CD14-positive monocyte (primary cell): ENCODE data around the gene SCAMP4. TPM values are rescaled to one million over a fixed set of nuclear protein-coding genes. Genes with fewer than 3 reads are reported as not detected.
"Not testable (repeated sequence)": the region's sequence is repeated elsewhere in the genome, so short reads cannot be mapped to it uniquely, and the experiment has no call there.

Experiments
- DNase-seq, 3 donors: peaks; one replicate each; pipeline ENCODE4 v3.0.0-alpha.2; 2011 to 2022
- H2AFZ ChIP-seq: 2 replicates; pipeline ENCODE4 v1.6.0; 2012; ENCODE audit warnings: mild to moderate bottlenecking, low read depth, low read length, inconsistent platforms; ENCODE audit not compliant: insufficient read depth, poor library complexity, severe bottlenecking
- H3K27ac ChIP-seq, 2 donors: 1 replicate in 1 of 2; 2 replicates in 1 of 2; pipeline ENCODE4 v1.5.1; 2012 to 2013; ENCODE audit warnings: low read length in 2 of 2, control low read depth in 1 of 2, inconsistent platforms in 1 of 2, low read depth in 1 of 2, mild to moderate bottlenecking in 1 of 2
- H3K27me3 ChIP-seq, 2 donors: one replicate each; pipeline versions ENCODE4 v1.6.0 to v1.6.1; 2011 to 2013; ENCODE audit warnings: low read length in 2 of 2; ENCODE audit not compliant: control insufficient read depth in 2 of 2, insufficient read depth in 2 of 2
- H3K36me3 ChIP-seq, 2 donors: replicated peaks in 1 of 2; 1 replicate in 1 of 2; 2 replicates in 1 of 2; pipeline versions ENCODE4 v1.5.1 to v1.6.1; 2012 to 2013; ENCODE audit warnings: low read length in 2 of 2, control low read depth in 1 of 2, inconsistent platforms in 1 of 2, mild to moderate bottlenecking in 1 of 2; ENCODE audit not compliant: insufficient read depth in 2 of 2, control insufficient read depth in 1 of 2
- H3K4me1 ChIP-seq, 2 donors: 1 replicate in 1 of 2; 2 replicates in 1 of 2; pipeline versions ENCODE4 v1.5.1 to v1.6.1; 2012 to 2013; ENCODE audit warnings: low read length in 2 of 2, control low read depth in 1 of 2, inconsistent platforms in 1 of 2, mild to moderate bottlenecking in 1 of 2, moderate library complexity in 1 of 2; ENCODE audit not compliant: insufficient read depth in 2 of 2, control insufficient read depth in 1 of 2
- H3K4me2 ChIP-seq: replicated peaks from 2 replicates; pipeline ENCODE3; 2012; ENCODE audit warnings: low read length, moderate library complexity, mild to moderate bottlenecking; ENCODE audit not compliant: poor library complexity, severe bottlenecking; ENCODE audit errors: extremely low read depth
- H3K4me3 ChIP-seq, 3 experiments: fragments of 200-600 bp in 1 of 3; sonication (generic) in 1 of 3; replicated peaks in 1 of 3; 1 replicate in 2 of 3; 2 replicates in 1 of 3; pipeline ENCODE4 v1.5.1; 2011 to 2013; ENCODE audit warnings: low read length in 3 of 3, mild to moderate bottlenecking in 3 of 3, control low read depth in 2 of 3, low read depth in 2 of 3, inconsistent platforms in 1 of 3, moderate library complexity in 1 of 3
- H3K79me2 ChIP-seq: 2 replicates; pipeline ENCODE4 v1.6.0; 2012; ENCODE audit warnings: mild to moderate bottlenecking, control low read depth, inconsistent platforms, low read length, moderate library complexity; ENCODE audit not compliant: insufficient read depth
- H3K9ac ChIP-seq: 2 replicates; pipeline ENCODE4 v1.6.0; 2017; ENCODE audit warnings: low read length, mild to moderate bottlenecking; ENCODE audit not compliant: insufficient read depth, poor library complexity, severe bottlenecking
- H3K9me3 ChIP-seq, 2 donors: replicated peaks in 1 of 2; 1 replicate in 1 of 2; 2 replicates in 1 of 2; pipeline versions ENCODE4 v1.5.1 to v1.6.1; 2012 to 2013; ENCODE audit warnings: low read length in 2 of 2, control low read depth in 1 of 2; ENCODE audit not compliant: control insufficient read depth in 1 of 2, insufficient read depth in 1 of 2
- H4K20me1 ChIP-seq: 2 replicates; pipeline ENCODE4 v1.6.0; 2012; ENCODE audit warnings: mild to moderate bottlenecking, low read length, control low read depth, moderate library complexity; ENCODE audit not compliant: insufficient read depth
- H3K27ac Mint-ChIP-seq, 7 donors: one replicate each; pipeline ENCODE4 v1.8.0; 2020; ENCODE audit warnings: mild to moderate bottlenecking in 7 of 7, mixed read lengths in 7 of 7, moderate library complexity in 6 of 7, inconsistent platforms in 2 of 7
- H3K27me3 Mint-ChIP-seq, 3 donors: one replicate each; pipeline ENCODE4 v1.8.0; 2021 to 2022; ENCODE audit warnings: low read depth in 3 of 3, mild to moderate bottlenecking in 3 of 3, mixed read lengths in 3 of 3, moderate library complexity in 3 of 3, inconsistent platforms in 1 of 3
- H3K36me3 Mint-ChIP-seq, 2 donors: one replicate each; pipeline ENCODE4 v1.8.0; 2020; ENCODE audit warnings: mixed read lengths in 2 of 2, inconsistent platforms in 1 of 2, mild to moderate bottlenecking in 1 of 2
- H3K4me1 Mint-ChIP-seq: one replicate; pipeline ENCODE4 v1.8.0; 2020; ENCODE audit warnings: mild to moderate bottlenecking, mixed read lengths
- H3K4me3 Mint-ChIP-seq, 2 donors: one replicate each; pipeline ENCODE4 v1.8.0; 2020; ENCODE audit warnings: mild to moderate bottlenecking in 2 of 2, mixed read lengths in 2 of 2, moderate library complexity in 1 of 2
- H3K9me3 Mint-ChIP-seq, 7 donors: one replicate each; pipeline ENCODE4 v1.8.0; 2020 to 2022; ENCODE audit warnings: mixed read lengths in 7 of 7, mild to moderate bottlenecking in 6 of 7, moderate library complexity in 6 of 7, inconsistent platforms in 2 of 7
- WGBS: methylation state at CpG from one replicate; pipeline ENCODE4 v1.1.5; 2013; ENCODE audit warnings: missing lambda C conversion rate; ENCODE audit not compliant: insufficient coverage; 5-methylcytosine and 5-hydroxymethylcytosine counted together
- intact Hi-C, 2 donors: fragments of 100-400 bp; cut with micrococcal nuclease; formaldehyde crosslinking; loops; one replicate each; pipeline versions ENCODE4 v1.15.0 to v1.15.1; 2023
- polyA plus RNA-seq, 3 donors: library from polyadenylated mRNA; depleted of rRNA in 1 of 3; unstranded in 2 of 3; stranded (reverse) in 1 of 3; fragments of 300-500 nt in 2 of 3; fragments of >200 nt in 1 of 3; fragmentation: Illumina TruSeq in 2 of 3; gene quantifications; 1 replicate in 2 of 3; 2 replicates in 1 of 3; pipeline ENCODE4 v1.2.3, GENCODE V29; 2012 to 2021

Gene SCAMP4
- polyA plus RNA-seq, 3 donors = 11.9 to 39.4 (median 15.4) TPM

DNA sequence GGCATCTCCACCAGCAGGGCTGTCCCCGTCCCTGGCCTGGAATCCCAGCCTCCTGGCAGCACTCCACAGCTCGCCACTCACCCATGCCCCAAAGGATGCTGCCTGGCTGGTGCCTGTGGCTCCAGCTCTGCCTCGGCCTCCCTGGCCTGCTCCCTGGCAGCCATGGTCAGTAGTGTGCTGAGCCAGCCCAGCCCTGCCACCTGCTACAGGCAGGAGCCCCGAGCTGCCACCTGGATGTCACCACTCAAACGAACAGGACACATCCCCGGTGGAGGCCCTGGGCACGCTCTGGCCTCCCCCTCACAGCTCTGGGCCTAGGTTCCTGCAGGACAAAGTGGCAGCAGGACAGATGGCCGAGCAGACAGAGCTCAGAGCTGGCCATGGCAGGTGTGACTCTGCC lies 26.6 kb upstream of the SCAMP4 start:
- H3K36me3 ChIP-seq = peaks cover 11 to 20% of the 10 kb centered on the region in 2 donors
- H3K27ac ChIP-seq, H2AFZ ChIP-seq, H3K9me3 ChIP-seq, H3K27me3 Mint-ChIP-seq, intact Hi-C loops, DNase-seq, H3K4me3 ChIP-seq, H3K4me3 Mint-ChIP-seq, H3K9me3 Mint-ChIP-seq, H3K4me2 ChIP-seq, H3K27ac Mint-ChIP-seq, H3K27me3 ChIP-seq, H3K9ac ChIP-seq: not testable (repeated sequence)
- peaks cover 36% of the 10 kb centered on the region for H3K4me1 Mint-ChIP-seq
- H3K4me1 ChIP-seq = peaks cover 37 to 42% of the 10 kb centered on the region in 2 donors
- H3K36me3 Mint-ChIP-seq = peaks cover 15 to 28% of the 10 kb centered on the region in 2 donors
- H4K20me1 ChIP-seq = peaks cover 54% of the 10 kb centered on the region
- WGBS = 100% methylated on average over 4 of the region's 8 CpGs
- peaks cover 53% of the 10 kb centered on the region for H3K79me2 ChIP-seq

- intact Hi-C loops = not testable (repeated sequence)
Observed at GRCh38 chr19:1879982-1880381, 25.2 kb upstream of the SCAMP4 start.

More at GRCh38 chr19:1879982-1880381, 25.2 kb upstream of the SCAMP4 start:
- not testable (repeated sequence) for H3K27me3 Mint-ChIP-seq, H3K4me2 ChIP-seq, H3K9me3 ChIP-seq, H3K27ac ChIP-seq, H3K9me3 Mint-ChIP-seq, H2AFZ ChIP-seq, H3K9ac ChIP-seq, H3K4me3 Mint-ChIP-seq, H3K27me3 ChIP-seq, H3K4me3 ChIP-seq, DNase-seq
- peak overlapping the region in 2 of 7 donors; percentile 16 to 54 for H3K27ac Mint-ChIP-seq
- peaks cover 16 to 28% of the 10 kb centered on the region in 2 donors for H3K36me3 Mint-ChIP-seq
- peaks cover 50% of the 10 kb centered on the region for H4K20me1 ChIP-seq
- H3K4me1 ChIP-seq = peaks cover 35 to 41% of the 10 kb centered on the region in 2 donors
- H3K36me3 ChIP-seq = peaks cover 11 to 18% of the 10 kb centered on the region in 2 donors
- H3K4me1 Mint-ChIP-seq = peaks cover 35% of the 10 kb centered on the region
- 90% methylated on average over 6 of the region's 17 CpGs for WGBS
- peaks cover 53% of the 10 kb centered on the region for H3K79me2 ChIP-seq
